ENCODE results near the gene CBLIF.
A peak's percentile ranks its signal among the peaks of the same experiment; 100 is the strongest.

DNA sequence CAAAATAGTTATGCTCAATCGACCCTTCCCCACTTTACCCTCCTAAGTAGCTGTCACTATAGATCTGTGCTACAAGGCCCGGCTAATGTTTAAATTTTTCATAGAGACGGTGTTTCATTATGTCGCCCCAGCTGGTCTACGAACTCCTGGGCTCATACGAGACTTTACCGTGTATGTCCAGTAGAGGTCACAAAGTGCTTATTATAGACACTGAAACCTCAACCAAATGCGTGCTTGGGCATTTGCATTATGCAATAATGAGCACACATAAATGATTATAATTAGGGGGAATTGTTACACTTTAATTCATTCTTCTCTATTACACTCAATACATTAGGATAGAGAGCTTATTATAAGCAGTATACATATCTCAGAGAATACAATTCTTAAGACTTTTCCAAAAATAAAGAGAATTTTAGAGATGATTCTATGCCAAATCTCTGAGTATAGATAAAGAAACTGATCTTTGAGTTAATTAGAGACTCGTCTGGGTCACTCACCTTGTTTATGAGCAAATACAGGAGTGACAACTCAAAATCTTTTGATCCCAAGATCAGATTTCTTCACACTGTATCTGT, 22.2 kb downstream of the CBLIF start:
- TF ChIP-seq, protein P1, sequence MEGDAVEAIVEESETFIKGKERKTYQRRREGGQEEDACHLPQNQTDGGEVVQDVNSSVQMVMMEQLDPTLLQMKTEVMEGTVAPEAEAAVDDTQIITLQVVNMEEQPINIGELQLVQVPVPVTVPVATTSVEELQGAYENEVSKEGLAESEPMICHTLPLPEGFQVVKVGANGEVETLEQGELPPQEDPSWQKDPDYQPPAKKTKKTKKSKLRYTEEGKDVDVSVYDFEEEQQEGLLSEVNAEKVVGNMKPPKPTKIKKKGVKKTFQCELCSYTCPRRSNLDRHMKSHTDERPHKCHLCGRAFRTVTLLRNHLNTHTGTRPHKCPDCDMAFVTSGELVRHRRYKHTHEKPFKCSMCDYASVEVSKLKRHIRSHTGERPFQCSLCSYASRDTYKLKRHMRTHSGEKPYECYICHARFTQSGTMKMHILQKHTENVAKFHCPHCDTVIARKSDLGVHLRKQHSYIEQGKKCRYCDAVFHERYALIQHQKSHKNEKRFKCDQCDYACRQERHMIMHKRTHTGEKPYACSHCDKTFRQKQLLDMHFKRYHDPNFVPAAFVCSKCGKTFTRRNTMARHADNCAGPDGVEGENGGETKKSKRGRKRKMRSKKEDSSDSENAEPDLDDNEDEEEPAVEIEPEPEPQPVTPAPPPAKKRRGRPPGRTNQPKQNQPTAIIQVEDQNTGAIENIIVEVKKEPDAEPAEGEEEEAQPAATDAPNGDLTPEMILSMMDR (IDR thresholded peaks at IDR 0.05) = peak; percentile 28 to 68 (median 46)
- TF ChIP-seq POLR2A (IDR thresholded peaks at IDR 0.05) = no peak

Data from esophagus squamous epithelium (tissue), 4 donors.